Left ventricle myocardium superior (tissue), 1 donor: ENCODE measurements around the gene PLCB1. TPM values are rescaled to one million over a fixed set of nuclear protein-coding genes. Genes with fewer than 3 reads are reported as not detected.

ENCODE experiments used
- ATAC-seq: fragments of 200-7000 bp; cut with Tn5 transposase; one replicate; pipeline ENCODE4 v1.9.1; 2020; ENCODE audit warnings: mild to moderate bottlenecking, moderate library complexity
- DNase-seq: peaks from one replicate; pipeline ENCODE4 v3.0.0-alpha.2; 2020
- intact Hi-C: fragments of 100-400 bp; cut with micrococcal nuclease; formaldehyde crosslinking; loops from one replicate; pipeline ENCODE4 v1.11.0; 2022
- total RNA-seq: library from RNA; stranded (reverse); fragmentation: NEBNext Ultra II Directional; extraction: Animal tissue kit (Norgen Biotek cat#: 25700); gene quantifications from one replicate; pipeline ENCODE4 v1.2.1, GENCODE V29; 2021
- donor health status: DM: no; HTN: yes; CAD: no; lungs with severe emphysema.

PLCB1 gene
- total RNA-seq, 1 donor from 2014 or later = 7.7 TPM

DNA sequence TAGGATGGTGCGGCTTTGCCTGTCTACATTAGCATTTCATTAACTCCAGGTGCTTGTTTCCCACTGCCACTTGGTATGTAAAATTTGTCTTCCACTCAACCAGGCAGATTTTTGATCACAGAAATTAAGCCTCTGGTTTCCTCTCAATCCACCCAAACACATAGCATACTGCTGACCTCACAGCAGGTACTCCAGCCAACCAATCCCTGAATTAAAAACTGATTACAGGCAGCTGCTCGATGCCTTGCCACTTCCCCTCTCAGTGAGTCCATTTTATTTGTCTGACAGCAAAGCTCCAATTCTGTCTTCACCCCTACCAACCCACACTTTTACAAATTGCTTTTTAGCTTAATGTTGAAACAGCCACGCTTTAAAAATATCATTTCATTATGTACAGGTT is 95.2 kb downstream of the PLCB1 start:
- intact Hi-C loops = no loop called here
- ATAC-seq (no peak), DNase-seq (no peak)

DNA sequence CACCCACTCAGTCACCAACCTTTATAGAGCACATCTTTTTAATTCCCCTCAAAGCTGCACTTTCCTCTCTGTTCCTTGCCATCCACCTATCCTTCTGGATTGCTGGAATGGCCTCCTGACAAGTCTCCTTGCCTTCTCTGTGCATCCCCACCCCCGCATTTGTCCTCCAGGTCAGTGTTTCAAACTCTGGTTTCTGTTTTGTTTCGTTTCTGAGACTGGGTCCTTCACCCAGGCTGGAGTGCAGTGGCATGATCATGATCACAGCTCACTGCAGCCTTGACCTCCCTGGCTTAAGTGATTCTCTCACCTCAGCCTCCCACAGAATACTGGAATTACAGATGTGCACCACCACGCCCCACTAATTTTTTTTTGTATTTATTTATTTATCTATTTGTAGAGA is 96.2 kb downstream of the PLCB1 start:
- no peak for DNase-seq
- intact Hi-C loops = no loop called here
- ATAC-seq = no peak

DNA sequence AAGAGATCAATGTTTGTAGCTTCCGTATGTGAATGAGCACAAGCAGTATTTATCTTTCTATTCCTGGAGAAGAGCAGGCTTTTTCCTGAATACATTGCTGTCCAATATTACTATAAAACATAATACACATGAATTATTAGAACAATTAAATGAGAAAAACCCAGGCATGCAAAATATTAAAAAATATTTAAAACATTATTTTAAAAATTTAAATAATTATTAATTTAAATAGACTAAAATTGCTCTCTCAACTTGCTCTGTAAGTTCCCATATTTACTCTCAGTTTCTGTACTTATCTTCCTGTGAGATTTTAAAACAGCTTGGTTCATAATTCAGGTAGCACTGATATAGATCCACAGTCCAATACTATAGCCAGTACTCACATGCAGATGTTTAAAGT is 97.0 kb downstream of the PLCB1 start:
- intact Hi-C loops = no loop called here
- no peak for ATAC-seq
- no peak for DNase-seq

DNA sequence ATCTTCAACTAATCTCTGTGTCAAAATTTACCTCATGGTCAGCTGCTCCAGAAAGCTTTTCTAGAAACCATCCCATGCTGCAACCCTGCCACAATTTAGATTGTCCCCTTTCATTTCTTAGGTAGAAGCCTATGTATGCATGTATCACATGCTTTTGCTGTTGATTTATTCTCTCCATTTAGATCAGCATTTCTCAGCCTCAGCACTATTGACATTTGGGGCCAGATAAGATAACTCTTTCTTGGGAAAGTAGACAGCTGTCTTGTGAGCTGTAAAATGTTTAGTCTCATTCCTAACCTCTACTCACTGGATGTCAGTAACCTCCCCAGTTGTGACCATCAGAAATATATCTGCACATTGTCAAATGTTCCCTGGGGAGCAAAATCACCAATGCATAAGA is 99.0 kb downstream of the PLCB1 start:
- DNase-seq (no peak), ATAC-seq (no peak)

DNA sequence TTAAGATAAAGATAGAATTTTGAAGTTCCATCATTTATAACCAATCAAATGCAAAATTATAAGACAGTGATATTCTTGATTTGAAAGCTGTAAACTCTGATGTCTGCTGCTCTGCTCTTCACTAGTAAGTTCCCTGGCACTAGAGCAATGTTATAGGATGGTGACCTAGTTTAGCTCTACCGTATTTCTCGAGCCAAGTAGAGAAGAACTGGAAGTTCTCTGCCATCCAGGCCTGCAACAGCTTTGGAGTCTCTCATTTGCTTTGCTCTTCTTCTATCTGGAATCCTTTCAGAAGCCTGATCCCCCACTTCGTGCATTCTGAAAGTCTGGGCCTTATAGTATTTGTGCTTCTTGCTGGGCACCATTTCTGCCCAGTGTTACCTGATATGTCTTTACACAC is 100.3 kb downstream of the PLCB1 start:
- peak; percentile 52 for ATAC-seq
- intact Hi-C loops = no loop called here

More for the DNA sequence above, 99.0 kb downstream of the PLCB1 start:
- intact Hi-C loops = no loop called here

DNA sequence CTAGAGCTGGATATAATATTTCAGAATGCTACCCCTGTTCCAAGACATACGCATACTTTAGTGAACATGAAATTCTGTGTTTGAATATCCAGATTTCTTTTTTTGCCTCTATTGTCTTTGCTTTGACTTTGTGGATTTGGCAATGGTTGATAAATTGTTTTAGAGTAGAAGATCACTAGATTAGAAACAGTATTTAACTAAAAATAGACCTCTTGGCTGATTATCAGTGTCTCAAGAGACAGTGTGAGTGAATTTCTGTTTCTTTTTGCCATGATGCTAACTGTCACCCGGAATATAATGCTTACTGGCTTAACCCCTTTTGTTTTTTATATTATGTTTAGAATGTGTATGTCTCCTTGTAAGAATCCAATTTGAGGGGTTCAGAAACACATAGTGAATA is 102.5 kb downstream of the PLCB1 start:
- DNase-seq = no peak
- intact Hi-C loops = no loop called here
- ATAC-seq = no peak

More for the DNA sequence above, 100.3 kb downstream of the PLCB1 start:
- no peak for DNase-seq

DNA sequence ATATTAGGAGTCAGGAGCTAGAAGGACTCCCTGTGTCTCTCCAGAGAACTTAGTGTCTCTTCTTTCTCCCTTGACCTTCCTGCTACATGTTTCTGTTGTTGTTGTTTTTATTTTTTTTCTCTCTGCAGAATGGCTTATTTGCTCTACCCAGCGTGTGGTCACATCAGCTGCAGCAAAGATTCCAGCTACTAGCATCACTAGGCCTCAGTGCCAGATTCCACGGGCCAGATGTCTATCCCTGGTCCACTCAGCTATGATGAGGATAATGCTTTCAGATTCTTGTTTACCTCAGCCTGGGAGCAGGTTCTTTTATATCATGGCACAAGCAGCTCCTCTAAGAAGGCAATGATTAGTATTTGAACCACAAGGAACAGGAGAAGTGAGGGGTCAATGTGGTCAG is 110.0 kb downstream of the PLCB1 start:
- no peak for ATAC-seq
- intact Hi-C loops = no loop called here
- no peak for DNase-seq

DNA sequence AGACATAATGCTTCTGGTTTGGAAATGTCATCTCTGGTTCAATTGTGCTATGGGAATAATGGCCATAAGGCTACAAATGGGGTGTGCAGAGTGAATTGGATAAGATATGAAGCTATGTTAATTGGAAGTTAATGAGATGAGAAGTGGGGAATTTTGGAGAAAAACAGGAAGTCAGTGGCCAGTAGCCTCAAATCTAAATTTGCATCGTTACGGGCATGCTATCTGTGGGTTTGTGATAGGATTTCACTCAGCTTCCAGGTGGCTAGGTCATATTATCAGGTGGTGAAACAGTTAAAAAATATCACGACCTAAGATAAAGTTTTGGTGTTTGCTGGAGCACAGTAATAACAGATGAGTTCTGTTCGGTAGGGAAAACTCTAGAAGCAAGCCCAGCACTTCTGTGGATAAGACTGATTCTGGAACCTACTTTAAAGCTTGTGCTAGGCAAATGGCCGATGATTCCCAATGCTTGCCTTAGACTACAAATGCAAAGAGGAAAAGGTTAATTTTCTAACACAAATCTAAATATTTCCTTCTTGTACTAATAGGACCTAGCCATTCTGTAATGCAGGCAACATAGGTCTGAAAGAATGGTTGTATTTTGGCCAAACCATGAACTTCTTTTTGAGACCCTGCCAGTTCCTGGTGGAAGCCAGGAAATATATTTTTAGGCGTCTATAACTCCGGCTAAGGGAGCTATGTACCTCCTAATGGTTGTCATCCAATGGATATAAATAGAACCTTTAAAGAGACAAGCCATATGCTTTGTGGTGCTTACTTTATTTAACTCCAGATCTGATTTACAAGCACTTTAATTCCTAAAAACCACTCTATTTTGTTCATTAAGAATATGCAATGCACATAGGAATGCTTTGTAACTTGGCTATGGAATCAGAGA is 111.0 kb downstream of the PLCB1 start:
- ATAC-seq = peak; percentile 80
- no peak for DNase-seq
- intact Hi-C loops = no loop called here

DNA sequence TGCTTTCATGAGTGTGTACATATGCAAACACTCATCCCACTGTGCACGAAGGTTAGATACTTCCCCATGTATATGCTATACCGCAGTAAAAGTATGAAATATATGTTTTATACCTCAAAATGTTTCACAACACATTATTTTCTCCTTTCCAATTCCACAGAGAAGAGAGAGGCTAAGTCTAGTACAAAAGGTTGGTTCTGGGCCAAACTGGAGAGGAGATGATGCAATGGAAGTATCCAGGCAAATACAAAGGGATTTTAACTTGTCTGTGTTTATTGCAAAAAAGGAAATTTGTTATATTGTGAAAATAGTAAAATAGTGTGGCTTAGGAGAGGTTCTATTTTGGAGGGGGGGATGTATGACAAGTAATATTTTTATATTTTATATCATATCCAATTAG is 112.6 kb downstream of the PLCB1 start:
- intact Hi-C loops = no loop called here
- DNase-seq (no peak), ATAC-seq (peak; percentile 75)

DNA sequence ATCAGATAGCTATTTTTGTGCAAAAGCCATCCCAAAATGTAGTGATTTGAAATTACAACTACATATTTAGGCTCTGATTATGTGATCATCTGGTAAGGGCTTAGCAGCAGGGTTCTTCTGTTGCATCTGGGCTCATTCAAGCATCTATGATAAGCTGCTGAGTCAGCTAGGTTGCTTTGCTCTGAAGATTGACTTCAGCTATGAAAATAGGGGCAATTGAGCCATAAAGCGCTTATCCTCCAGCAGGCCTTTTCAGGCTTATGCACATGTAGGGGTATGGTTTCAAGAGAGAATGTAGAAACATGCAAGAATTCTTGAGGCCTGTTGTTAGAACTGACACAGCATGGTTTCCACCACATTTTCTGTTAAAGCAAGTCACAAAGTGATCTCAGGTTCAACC is 114.1 kb downstream of the PLCB1 start:
- ATAC-seq = no peak
- intact Hi-C loops = no loop called here

DNA sequence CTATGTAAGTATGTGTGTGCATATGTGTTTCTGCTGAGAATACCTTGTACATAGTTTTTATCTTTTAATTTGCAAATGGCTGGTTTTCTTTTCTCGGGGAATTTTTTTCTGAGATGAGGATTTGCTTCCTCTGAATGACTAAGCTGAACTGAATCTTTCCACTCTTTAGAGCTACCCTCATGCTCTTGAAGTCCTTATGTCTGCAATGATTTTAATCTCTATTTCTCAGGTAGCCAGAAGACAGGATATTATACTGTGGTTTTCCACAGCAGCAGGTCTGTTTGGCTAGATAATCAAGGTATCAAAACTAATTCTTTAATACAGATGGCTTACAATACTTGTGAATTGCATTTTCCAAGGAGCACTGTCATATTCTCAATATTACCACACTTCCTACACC is 114.7 kb downstream of the PLCB1 start:
- DNase-seq = no peak
- ATAC-seq = no peak
- intact Hi-C loops = no loop called here

More for the DNA sequence above, 114.1 kb downstream of the PLCB1 start:
- DNase-seq = no peak

DNA sequence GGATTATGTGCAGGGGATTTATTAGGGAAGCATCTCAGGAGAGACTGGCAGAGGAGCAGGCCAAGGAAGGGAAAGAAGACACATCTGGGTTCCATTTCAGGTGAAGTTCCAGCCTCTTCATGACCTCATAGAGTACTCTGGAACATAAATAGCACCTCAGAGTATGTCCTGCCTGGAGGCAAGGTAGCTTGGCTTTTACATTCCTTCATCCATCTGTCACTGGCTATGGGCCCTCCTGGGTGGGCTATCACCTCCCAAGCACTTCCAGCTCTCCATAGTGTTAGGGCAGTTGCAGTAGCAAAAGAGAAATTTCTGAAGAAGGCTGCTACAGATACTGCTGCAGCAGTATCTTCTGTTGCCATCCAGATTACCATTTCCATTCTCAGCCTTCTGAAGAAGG is 116.0 kb downstream of the PLCB1 start:
- ATAC-seq (no peak), DNase-seq (no peak)
- intact Hi-C loops = no loop called here

DNA sequence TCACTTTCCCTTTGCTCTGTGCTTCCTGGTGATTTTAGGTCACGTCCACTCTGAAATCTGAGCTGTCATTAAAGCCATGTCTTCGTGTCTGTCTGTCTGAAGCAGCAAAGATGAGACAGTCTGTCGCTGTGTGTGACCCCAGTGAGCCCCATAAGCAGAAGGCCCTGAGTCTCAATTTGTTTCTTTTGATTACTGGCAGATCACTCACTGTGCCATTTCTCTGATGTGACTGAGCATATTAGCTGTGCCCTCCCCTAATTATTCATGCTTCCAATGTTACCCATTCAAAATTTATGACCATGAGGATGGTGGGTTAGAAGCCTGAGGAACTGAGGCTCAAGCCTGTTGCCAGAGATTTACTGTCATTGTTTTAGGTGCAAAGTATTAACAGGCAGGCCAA is 117.6 kb downstream of the PLCB1 start:
- intact Hi-C loops = no loop called here
- ATAC-seq = no peak
- no peak for DNase-seq

DNA sequence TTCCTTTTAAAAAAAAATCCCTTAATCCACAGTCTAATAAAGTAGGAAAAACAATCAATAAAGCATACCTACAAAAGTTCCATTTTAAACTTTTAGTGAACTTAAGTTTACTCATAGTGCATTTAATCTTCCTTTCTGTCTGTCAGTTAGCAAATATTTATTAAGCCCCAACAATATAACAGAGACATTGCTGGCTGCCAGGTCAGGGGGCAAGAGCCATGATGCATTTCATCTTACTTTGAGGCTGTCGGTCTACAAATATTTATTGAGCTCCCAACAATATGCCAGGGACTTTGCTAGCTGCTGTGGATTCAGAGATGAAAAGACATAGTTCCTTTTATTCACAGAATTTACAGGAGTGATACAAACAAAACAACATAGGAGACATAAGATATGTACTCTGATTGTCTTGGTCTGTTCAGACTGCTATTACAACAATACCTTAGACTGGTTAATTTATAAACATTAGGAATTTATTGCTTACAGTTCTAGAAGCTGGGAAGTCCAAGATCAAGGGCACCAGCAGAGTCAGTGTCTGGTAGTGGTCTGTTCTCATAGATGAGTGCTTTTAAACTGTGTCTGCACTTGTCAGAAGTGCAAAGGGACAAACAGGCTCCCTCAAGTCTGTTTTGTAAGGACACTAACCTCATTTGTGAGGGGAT is 118.6 kb downstream of the PLCB1 start:
- ATAC-seq = no peak
- no peak for DNase-seq
- intact Hi-C loops = no loop called here

DNA sequence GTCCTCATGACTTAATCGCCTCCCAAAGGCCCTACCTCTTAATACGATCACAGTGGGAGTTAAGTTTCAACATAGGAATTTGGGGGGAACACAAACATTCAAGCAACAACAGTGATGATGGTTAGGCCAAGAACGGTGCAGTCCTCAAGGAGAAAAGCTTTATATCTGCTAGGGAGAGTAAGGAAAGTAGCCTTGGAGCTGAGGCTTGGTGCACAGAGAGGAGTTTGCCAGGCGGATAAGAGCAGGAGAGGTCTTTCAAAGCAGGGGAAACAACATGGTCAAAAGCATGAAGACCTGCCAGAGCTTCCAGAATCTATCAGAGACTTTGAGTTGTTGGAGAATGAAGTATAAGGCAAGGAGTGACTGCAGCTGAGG is 119.1 kb downstream of the PLCB1 start:
- no peak for ATAC-seq
- intact Hi-C loops = no loop called here
- no peak for DNase-seq

DNA sequence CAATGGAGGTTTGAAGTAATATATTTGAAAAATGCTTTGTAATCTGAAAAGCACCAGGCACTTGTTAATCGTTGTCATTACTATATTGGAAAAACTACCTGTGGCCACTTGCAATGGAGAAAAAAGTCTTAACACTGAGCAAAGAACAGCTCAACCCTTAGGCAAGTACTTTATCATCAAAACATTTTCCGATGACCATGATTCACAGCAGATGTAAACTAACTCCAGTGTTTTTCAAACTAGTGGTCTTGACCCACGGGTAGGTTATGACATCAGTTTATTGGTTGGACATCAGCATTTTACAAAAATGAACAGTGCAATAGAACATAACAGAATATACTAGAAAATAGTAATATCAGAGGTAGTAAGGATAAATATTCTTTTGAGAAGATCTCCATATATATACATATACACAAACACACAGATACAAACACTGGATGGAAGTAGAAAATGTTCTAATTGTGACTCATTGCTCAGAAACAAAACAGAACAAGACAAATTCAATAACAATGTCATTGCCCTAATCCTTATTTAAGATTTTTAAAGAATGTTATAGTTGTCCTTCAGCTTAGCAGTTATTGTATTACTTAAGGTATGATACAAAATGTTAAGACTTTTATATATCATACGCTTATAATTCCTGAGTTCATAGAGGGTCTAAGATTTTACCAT is 123.0 kb downstream of the PLCB1 start:
- ATAC-seq = no peak
- intact Hi-C loops = no loop called here
- no peak for DNase-seq

DNA sequence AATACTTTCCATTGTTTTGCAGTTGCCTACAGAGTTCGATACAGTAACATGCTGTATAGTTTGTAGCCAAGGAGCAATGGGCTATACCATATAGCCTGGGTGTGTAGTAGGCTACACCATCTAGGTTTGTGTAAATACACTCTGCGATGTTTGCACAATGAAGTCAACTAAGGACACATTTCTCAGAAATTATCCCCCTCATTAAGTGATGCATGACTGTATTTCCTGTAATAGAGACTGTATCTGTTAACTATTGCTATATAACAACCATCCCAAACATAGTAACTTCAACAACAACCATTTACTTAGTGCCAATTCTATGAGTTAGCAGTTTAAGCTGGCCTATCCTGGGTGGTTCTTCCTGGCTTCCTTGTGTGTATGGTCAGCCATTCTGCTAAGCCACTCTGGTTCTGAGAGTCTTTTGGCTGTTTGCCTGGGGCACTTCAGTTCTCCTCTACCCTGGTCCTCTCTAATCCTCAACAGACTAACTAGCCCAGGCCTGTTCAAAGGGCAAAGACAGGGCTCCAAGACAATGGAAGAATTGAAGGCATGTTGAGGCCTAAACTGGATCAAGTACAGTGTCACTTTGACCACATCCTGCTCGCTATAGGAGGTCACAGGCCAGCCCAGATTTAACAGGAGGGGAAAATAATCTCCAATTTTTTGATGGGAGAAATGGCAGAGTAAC is 124.0 kb downstream of the PLCB1 start:
- intact Hi-C loops = no loop called here
- no peak for DNase-seq

DNA sequence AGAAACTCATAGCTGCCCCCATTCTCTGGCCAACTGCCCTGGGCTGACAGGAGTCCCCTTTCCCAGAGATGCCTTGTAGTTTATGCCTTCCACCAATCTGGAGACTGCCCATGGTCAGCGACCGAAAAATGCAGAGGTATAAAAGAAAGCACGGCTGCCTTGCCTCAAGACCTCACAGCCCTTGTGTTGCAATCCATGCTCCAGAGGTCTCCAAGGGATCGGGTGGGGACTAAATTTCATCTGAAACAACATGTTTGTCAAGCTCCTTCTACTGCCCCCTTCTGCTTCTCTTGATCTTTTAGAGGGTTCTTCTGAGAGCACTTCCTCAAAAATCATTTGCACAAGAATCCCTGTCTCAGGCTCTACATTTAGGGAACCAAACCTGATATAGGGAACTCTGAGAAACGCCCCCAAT is 128.8 kb downstream of the PLCB1 start:
- ATAC-seq (peak; percentile 75), DNase-seq (peak; percentile 31)
- intact Hi-C loops = no loop called here

More for the DNA sequence above, 124.0 kb downstream of the PLCB1 start:
- ATAC-seq = no peak

DNA sequence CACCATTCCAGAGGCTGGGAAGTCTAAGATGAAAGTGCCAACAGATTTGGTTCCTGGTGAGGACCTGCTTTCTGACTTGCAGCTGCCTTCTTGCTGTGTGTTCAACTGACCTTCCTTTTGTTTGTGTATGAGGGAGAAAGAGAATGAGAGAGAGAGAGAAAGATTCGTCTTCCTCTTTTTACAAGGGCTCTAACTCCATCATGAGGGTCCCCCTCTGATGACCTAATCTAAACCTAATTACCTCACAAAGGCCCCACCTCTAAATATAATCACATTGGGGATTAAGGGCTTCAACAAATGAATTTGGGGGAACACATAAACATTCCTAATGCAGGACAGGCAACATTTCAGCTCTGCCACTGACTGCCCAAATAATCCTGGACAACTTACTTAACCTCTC is 130.7 kb downstream of the PLCB1 start:
- ATAC-seq (no peak), DNase-seq (no peak)
- intact Hi-C loops = no loop called here

DNA sequence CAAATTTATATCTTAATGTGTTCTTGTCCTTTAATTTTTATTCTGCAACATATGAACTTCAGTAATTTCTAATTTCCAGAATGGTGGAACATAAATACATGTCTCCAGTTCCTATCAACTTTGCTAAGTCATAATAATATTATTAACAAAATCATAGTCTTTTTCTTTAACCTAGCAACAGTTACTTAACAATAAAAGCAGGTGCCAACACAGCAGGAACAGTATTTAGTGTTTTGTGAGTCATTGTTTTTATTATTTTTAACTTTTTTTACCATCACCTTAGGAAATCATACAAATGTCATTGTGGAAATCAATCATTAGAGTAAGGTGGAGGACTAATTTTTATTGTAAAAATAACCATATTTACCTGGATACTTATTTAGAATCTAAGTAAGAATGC is 133.5 kb downstream of the PLCB1 start:
- no peak for ATAC-seq
- intact Hi-C loops = no loop called here
- DNase-seq = no peak
